MG63 (cell line): ENCODE results near the gene STIM1. TPM values are rescaled to one million over a fixed set of nuclear protein-coding genes. Genes with fewer than 3 reads are reported as not detected.
"Not testable (repeated sequence)": the region's sequence is repeated elsewhere in the genome, so short reads cannot be mapped to it uniquely, and the experiment has no call there.

Source experiments
- DNase-seq: peaks from one replicate; pipeline ENCODE4 v3.0.0-alpha.2; 2020
- H3K27me3 ChIP-seq: fragments of 250-450 bp; sonication (Bioruptor Pico); 2 replicates; pipeline ENCODE4 v1.5.1; 2020; ENCODE audit warnings: mild to moderate bottlenecking, moderate library complexity
- H3K36me3 ChIP-seq: fragments of 250-450 bp; sonication (Bioruptor Pico); 2 replicates; pipeline ENCODE4 v1.5.1; 2020; ENCODE audit warnings: mild to moderate bottlenecking, moderate library complexity
- H3K4me3 ChIP-seq: fragments of 250-450 bp; sonication (Bioruptor Pico); 2 replicates; pipeline ENCODE4 v1.5.1; 2020; ENCODE audit warnings: mild to moderate bottlenecking, moderate library complexity
- H3K9me3 ChIP-seq: fragments of 250-450 bp; sonication (Bioruptor Pico); 2 replicates; pipeline ENCODE4 v1.5.1; 2020; ENCODE audit warnings: mild to moderate bottlenecking, moderate library complexity
- total RNA-seq: library from RNA; depleted of rRNA; stranded (reverse); fragments of >200 nt; shearing (Covaris generic); gene quantifications from 2 replicates; pipeline ENCODE4 v1.2.3, GENCODE V29; 2014; ENCODE audit warnings: low replicate concordance

STIM1 gene
- total RNA-seq, 1 experiment from 2014 or later = 13.4 TPM

DNA sequence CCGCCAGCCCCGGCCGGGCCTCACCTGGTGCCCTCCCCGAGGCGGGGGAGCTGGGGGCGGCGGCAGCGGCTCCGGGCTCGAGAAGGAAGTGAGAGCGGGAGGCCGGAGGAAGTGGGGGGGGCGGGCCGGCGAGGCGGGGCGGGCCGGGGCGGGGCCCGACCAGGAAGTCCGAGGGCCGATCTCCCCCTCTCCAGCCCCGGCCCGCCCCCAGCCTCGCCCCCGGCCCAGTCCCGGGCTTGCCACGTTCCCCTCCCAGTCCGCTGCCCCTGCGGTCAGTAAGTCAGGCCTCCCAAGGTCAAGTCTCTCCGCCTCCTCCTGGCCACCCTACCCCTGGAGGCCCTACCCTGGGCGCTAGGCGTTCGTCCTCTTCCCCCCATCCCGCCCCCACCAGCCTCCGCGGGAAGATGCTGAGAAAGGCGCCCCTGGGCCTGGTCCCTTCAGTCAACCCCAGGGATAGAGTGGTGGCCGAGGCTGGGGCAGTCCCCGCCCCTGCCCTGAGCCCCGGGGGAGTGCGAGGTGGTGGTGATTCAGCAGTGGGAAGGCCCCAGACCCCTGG is 14.5 kb upstream of the STIM1 start, which contains the start of gene RHOG:
Gene RHOG, minus strand, starts transcription at position 90 of the 556 bp plus-strand sequence. CDS start 12,821 bp downstream, outside the sequence.
- peak; percentile 92 for DNase-seq
- Histone ChIP-seq H3K27me3 (no peaks in the 10 kb centered on the region), H3K4me3 (peak within 1 kb of the TSS; percentile 62), H3K36me3 (no peaks in the 10 kb centered on the region), H3K9me3 (no peaks in the 10 kb centered on the region)

DNA sequence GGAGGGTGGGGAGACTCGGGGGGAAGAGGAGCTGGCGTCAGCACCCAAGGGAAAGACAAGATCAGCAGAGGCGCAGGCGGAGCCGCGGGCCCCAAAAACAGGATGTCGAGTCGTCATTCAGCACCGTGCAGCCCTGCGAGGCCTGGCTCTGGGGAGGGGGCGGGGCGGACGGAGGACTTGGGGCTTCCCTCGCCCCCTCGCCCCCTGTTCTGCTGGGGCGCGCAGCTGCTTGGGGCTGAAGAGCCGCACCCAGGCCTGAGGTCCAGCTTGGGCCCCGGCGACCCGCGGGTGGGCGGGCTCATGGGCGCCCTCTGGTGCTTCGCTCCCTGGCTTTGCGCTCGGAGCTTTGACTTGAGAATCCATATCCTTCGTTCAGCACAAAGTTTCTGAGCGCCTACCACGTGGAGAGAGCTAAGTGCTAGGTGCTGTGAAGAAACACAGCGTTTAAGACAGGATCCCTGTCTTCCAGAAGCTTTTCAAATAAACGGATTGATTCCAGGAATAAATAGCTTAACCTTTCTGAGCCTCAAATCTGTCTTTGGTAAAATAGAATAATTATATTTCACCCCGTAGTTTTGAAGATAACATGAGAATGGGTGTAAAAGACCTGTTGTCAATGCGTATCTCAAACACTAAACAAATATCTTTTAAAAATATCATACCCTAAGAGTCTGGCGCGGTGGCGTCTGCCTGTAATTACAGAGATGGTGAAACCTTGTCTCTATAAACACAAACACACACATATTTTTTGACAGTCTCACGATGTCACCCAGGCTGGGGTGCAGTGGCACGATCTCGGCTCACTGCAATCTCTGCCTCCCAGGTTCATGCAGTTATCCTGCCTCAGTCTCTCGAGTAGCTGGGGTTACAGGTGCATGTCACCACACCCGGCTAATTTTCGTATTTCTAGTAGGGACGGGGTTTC is 13.8 kb upstream of the STIM1 start:
- peak; percentile 81 for DNase-seq
- Histone ChIP-seq H3K27me3 (no peaks in the 10 kb centered on the region), H3K9me3 (no peaks in the 10 kb centered on the region), H3K4me3 (peak overlapping the region; percentile 62), H3K36me3 (no peaks in the 10 kb centered on the region)

DNA sequence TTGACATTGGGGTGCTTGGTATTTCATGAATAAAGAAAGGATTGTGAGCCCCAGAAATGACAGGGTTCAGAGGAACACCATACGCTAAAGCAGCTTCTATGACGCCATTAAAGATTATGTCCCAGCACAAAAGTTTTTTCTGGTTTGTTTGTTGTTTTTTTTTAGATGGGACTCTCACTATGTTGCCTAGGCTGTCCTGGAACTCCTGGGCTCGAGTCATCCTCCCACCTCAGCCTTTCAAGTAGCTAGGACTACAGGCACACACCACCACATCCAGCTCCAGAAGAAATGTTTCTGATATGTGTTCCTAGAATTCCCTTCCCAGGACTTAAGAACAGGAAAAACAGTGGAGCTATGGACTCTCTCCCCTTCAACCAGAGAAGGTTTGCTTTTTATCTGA is 12.1 kb upstream of the STIM1 start:
- DNase-seq = no peak
- Histone ChIP-seq H3K9me3 (no peaks in the 10 kb centered on the region), H3K36me3 (no peaks in the 10 kb centered on the region), H3K4me3 (no peak overlapping the region), H3K27me3 (no peaks in the 10 kb centered on the region)

GRCh38 chr11:3845246-3845645 is 10.2 kb upstream of the STIM1 start:
- no peaks in the 10 kb centered on the region for H3K9me3 ChIP-seq
- no peaks in the 10 kb centered on the region for H3K27me3 ChIP-seq
- DNase-seq = no peak
- no peaks in the 10 kb centered on the region for H3K36me3 ChIP-seq
- H3K4me3 ChIP-seq = no peak overlapping the region

DNA sequence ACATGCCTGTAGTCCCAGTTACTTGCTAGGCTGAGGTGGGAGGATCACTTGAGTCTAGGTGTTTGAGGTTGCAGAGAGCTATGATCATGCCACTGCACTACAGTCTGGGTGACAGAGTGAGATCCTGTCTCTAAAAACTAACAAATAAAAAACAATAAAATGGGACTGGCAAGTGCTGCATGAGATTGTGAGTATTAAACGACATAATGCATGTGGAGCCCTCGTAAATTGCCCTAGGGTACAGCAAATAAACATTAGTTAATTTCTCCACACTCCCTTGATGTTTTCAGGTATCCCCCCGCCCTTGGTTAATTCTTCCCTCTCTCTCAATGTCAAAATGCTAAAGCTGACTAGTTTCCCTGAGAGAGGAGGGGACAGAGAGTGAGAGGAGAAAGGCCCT is 9.8 kb upstream of the STIM1 start:
- Histone ChIP-seq H3K4me3 (no peak overlapping the region), H3K9me3 (no peaks in the 10 kb centered on the region), H3K36me3 (no peaks in the 10 kb centered on the region), H3K27me3 (no peaks in the 10 kb centered on the region)
- DNase-seq = no peak

DNA sequence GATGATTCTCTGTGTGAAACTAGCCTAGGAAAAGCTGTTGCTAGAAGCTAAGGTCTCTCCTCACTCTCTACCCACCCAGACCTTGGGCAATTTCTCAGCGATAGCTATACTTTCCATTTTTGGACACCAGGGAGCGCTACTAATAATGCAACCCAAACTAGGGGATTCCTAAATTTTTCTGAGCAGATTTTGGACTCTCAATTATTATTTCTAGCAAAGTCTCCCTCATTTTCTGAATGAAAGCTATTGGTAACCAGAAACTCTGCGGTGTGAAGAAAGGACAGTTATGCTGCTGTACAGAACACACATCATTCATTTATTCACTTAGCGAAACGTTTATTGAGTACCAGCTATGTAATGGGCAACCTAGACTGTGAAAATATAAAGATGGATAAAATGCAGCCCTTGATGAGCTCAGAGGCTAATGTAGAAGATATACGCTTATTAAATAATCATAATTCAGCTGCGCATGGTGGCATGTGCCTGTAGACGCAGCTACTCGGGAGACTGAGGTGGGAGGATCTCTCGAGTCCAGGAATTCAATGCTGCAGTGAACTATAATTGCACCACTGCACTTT is 6.1 kb upstream of the STIM1 start:
- no peaks in the 10 kb centered on the region for H3K36me3 ChIP-seq
- no peak for DNase-seq
- no peak overlapping the region for H3K4me3 ChIP-seq
- H3K9me3 ChIP-seq = no peaks in the 10 kb centered on the region
- H3K27me3 ChIP-seq = no peaks in the 10 kb centered on the region

GRCh38 chr11:3853545-3853842 is 2.0 kb upstream of the STIM1 start:
- Histone ChIP-seq H3K27me3 (no peaks in the 10 kb centered on the region), H3K9me3 (no peaks in the 10 kb centered on the region), H3K36me3 (no peaks in the 10 kb centered on the region), H3K4me3 (no peak overlapping the region)
- DNase-seq = no peak

DNA sequence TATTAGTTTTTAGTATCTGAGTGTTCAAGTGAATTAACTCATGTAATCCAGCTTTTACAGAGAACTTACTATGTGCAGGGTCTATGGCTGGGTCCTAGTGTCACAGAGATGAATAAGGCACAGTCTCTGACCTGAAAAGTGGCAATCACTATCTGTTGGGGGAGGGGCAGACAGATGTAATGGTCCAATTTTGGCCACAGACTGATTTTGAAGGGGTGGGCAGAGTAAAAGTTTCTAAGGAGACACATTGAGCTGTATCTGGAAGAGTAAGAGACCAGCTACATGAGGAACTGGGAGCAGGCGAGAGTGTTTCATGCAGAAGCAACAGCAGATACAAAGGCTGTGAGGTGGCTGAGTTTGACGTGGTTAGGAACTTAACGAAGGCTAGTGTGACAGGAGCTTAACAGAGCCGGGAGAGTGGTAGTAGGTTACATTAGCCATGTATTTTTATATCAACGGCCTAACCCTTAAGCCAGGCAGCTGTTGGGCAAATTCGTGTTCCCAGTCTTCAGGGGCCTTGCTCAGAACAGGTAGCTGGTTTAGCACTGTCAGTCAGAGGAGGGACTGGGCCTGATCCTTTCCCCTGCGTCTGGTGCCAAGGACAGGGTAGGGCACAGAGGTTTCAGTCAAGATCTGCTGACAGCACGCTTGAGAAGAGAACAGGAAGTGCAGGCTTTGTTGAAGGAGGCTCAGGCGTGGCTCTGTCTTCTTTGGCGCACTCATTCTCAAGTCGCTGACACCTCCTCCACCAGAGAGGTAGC is 1.4 kb upstream of the STIM1 start:
- H3K27me3 ChIP-seq = no peaks in the 10 kb centered on the region
- H3K4me3 ChIP-seq = no peak overlapping the region
- DNase-seq = no peak
- no peaks in the 10 kb centered on the region for H3K9me3 ChIP-seq
- no peaks in the 10 kb centered on the region for H3K36me3 ChIP-seq

GRCh38 chr11:3854660-3854976 is 846 bp upstream of the STIM1 start:
- no peaks in the 10 kb centered on the region for H3K36me3 ChIP-seq
- no peaks in the 10 kb centered on the region for H3K27me3 ChIP-seq
- no peak for DNase-seq
- no peaks in the 10 kb centered on the region for H3K9me3 ChIP-seq
- peak overlapping the region; percentile 88; the same call in 1 of the 2 replicates for H3K4me3 ChIP-seq

DNA sequence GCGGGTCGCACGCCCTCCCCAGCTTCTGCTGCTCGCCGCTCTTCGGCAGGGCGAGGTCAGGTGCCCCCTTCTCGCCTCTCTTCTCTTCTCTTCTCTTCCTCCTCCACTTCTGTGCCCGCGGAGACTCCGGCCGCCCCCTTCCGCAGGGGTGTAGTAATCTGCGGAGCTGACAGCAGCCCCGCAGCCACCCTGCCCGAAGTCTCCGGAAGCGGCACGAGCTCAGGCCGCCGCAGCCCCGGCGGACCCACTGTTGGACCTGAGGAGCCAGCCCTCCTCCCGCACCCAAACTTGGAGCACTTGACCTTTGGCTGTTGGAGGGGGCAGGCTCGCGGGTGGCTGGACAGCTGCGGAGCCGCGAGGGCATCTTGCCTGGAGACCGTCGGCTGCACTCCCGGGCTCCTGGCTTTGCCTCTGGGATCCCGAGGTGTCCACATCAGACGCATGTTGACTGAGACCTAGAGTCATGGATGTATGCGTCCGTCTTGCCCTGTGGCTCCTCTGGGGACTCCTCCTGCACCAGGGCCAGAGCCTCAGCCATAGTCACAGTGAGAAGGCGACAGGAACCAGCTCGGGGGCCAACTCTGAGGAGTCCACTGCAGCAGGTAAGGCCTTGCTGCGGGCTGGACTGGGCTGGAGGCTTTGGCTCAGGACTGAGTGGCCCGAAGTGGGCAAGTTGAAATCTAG is 486 bp downstream of the STIM1 start:
- no peaks in the 10 kb centered on the region for H3K9me3 ChIP-seq
- peak; percentile 34 for DNase-seq
- H3K4me3 ChIP-seq = peak overlapping the region; percentile 88
- H3K36me3 ChIP-seq = no peaks in the 10 kb centered on the region
- H3K27me3 ChIP-seq = no peaks in the 10 kb centered on the region

- H3K36me3 ChIP-seq = no peaks in the 10 kb centered on the region
- no peak for DNase-seq
- no peaks in the 10 kb centered on the region for H3K9me3 ChIP-seq
- no peaks in the 10 kb centered on the region for H3K27me3 ChIP-seq
- H3K4me3 ChIP-seq = peak overlapping the region; percentile 88
Observed at GRCh38 chr11:3856856-3857553, 1.5 kb downstream of the STIM1 start.

DNA sequence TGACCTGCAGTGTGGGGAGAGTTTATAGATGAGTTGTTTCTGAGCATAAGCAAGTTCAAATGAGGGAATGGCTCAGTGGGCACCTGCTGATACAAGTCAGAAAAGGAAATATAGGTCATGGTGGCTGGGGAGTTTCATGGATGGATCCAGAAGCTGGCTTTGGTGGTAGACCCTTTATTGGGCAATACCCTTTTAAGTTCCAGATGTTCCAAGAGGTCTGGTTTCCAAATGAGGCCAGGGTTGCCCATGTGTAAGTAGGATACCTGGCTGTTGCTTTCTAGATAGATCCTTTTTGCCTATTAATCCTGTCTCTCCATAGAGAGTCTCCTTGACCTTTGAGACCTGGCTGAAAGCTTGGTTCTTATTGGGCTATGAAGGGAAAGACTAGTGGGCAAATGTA is 2.2 kb downstream of the STIM1 start:
- Histone ChIP-seq H3K4me3 (no peak overlapping the region), H3K9me3 (no peaks in the 10 kb centered on the region), H3K36me3 (no peaks in the 10 kb centered on the region), H3K27me3 (no peaks in the 10 kb centered on the region)
- DNase-seq = no peak

DNA sequence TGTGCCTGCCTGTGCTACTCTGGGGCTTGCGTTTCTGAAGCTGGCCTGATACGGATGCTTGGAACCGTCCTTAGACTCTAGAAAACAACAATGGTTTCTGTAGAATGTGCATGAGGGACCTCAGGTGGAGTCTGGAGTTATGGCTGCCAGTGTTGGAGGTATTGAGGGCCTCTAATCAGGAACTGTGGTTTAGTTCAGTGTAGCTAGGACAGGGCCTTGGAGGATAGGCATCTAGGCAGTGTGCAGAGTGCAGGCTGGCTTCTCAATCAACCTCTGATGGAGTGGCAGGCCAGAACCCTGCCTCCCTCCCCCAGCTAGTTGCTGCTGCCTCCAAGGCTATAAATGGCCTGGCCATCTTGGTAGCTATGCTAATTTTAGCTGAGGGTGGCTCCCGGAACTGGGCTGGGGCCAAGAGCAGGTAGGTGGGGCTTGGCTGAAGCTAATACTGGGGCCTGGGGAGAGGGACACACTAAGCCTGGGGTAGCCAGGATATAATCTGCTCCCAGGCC is 4.0 kb downstream of the STIM1 start:
- Histone ChIP-seq H3K4me3 (no peak overlapping the region), H3K27me3 (no peaks in the 10 kb centered on the region), H3K36me3 (no peaks in the 10 kb centered on the region), H3K9me3 (no peaks in the 10 kb centered on the region)
- no peak for DNase-seq

DNA sequence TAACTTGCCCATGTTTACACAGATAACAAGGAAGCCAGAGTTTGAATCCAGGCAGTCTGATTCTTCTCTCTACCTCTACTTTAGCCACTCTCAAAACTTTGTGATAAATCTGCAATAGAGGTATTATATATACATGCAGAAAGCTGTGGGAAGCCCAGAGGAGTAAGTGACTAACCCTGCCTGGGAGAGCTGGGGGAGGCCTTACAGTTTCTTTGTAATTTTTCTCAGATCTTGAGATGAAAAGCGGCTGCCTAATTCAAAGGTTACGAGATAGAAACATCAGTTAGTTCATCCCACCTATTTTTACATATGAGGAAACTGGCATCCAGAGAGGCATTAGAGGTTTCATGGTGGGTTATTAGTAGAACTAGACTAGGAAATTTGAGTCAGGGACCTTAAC is 4.9 kb downstream of the STIM1 start:
- Histone ChIP-seq H3K4me3 (no peak overlapping the region), H3K27me3 (no peaks in the 10 kb centered on the region)
- no peak for DNase-seq

DNA sequence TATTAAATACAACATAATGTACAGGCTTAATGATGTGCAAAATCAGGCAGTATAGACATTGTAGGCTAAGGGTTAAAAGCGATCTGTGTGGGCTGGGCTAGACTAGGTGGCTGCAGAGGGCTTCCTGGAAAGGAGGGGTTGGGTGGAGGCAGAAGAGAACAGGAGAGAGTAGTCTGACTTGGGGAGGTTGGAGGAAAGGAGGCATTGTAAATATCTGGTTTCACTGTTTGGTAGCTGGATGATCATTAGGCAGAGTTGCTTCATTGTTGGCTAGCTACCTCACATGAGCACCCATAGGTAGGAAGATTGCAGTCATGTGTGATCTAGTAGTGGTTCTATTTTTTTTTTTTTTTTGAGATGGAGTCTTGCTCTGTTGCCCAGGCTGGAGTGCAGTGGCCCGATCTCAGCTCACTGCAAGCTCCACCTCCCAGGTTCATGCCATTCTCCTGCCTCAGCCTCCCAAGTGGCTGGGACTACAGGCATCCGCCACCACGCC is 5.5 kb downstream of the STIM1 start:
- not testable (repeated sequence) for H3K9me3 ChIP-seq, H3K4me3 ChIP-seq, H3K27me3 ChIP-seq, DNase-seq, H3K36me3 ChIP-seq

More for the DNA sequence above, 4.9 kb downstream of the STIM1 start:
- Histone ChIP-seq H3K9me3 (no peaks in the 10 kb centered on the region), H3K36me3 (no peaks in the 10 kb centered on the region)

DNA sequence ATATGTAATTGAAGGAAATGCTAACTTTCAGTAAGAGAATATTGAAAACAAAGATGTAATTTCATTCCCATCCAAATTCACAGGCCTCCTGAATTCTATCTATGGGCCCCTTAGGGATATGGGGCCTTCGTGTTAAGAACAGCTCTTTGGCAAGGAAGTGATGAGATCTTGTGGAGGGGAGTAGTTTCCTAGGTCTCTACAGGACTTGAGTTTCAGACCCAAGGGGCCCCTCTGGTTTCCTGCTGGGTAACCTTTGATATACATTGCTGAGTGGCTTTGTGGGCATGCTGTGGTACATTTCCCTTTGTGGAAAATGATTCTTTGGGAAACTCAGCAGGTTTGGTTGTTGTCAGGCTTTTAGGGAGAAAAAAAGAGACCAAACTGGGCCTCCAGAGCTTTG is 6.2 kb downstream of the STIM1 start:
- Histone ChIP-seq H3K4me3 (no peak overlapping the region), H3K36me3 (no peaks in the 10 kb centered on the region), H3K27me3 (no peaks in the 10 kb centered on the region), H3K9me3 (no peaks in the 10 kb centered on the region)
- no peak for DNase-seq
